H9 (cell line): ENCODE measurements around the gene ZNF385D. TPM values are rescaled to one million over a fixed set of nuclear protein-coding genes. Genes with fewer than 3 reads are reported as not detected.

ENCODE experiments used
- DNase-seq: peaks from one replicate; pipeline ENCODE4 v3.0.0-alpha.2; 2017
- H2AFZ ChIP-seq: one replicate; pipeline ENCODE4 v1.6.1; 2013; ENCODE audit warnings: mild to moderate bottlenecking, low read length, control low read depth, moderate library complexity
- H2AK5ac ChIP-seq: 2 replicates; pipeline ENCODE4 v1.6.1; 2013; ENCODE audit warnings: low read length, control low read depth, mixed read lengths; ENCODE audit not compliant: insufficient read length
- H2BK120ac ChIP-seq: one replicate; pipeline ENCODE4 v1.6.1; 2013; ENCODE audit warnings: low read depth, mild to moderate bottlenecking, low read length, control low read depth, inconsistent platforms; ENCODE audit not compliant: poor library complexity, severe bottlenecking
- H2BK12ac ChIP-seq: 2 replicates; pipeline ENCODE4 v1.6.1; 2013; ENCODE audit warnings: low read length, control low read depth, mixed read lengths, low read depth; ENCODE audit not compliant: insufficient read length
- H2BK15ac ChIP-seq: 2 replicates; pipeline ENCODE4 v1.6.1; 2013; ENCODE audit warnings: low read depth, low read length, control low read depth
- H2BK20ac ChIP-seq: one replicate; pipeline ENCODE4 v1.6.1; 2013; ENCODE audit warnings: low read depth, mild to moderate bottlenecking, low read length, control low read depth, inconsistent platforms; ENCODE audit not compliant: poor library complexity, severe bottlenecking
- H2BK5ac ChIP-seq: 2 replicates; pipeline ENCODE4 v1.6.1; 2013; ENCODE audit warnings: low read length, control low read depth, mixed read lengths; ENCODE audit not compliant: insufficient read length
- H3K14ac ChIP-seq: 2 replicates; pipeline ENCODE4 v1.6.1; 2013; ENCODE audit warnings: low read length, control low read depth; ENCODE audit not compliant: insufficient read depth
- H3K18ac ChIP-seq: 2 replicates; pipeline ENCODE4 v1.6.1; 2013; ENCODE audit warnings: low read depth, mild to moderate bottlenecking, mixed read lengths, low read length, control low read depth; ENCODE audit not compliant: insufficient read length
- H3K23ac ChIP-seq: 2 replicates; pipeline ENCODE4 v1.6.1; 2013; ENCODE audit warnings: low read length, control low read depth, mixed read lengths, low read depth; ENCODE audit not compliant: insufficient read length
- H3K23me2 ChIP-seq: 2 replicates; pipeline ENCODE4 v1.6.1; 2013; ENCODE audit warnings: low read depth, mild to moderate bottlenecking, mixed read lengths, low read length, control low read depth; ENCODE audit not compliant: insufficient read length, poor library complexity, severe bottlenecking
- H3K27ac ChIP-seq: 2 replicates; pipeline ENCODE4 v1.5.1; 2013; ENCODE audit warnings: low read length, control low read depth, mixed read lengths, low read depth; ENCODE audit not compliant: insufficient read length
- H3K27me3 ChIP-seq: 2 replicates; pipeline ENCODE4 v1.6.1; 2013; ENCODE audit warnings: low read length, control low read depth, inconsistent platforms; ENCODE audit not compliant: insufficient read depth
- H3K4ac ChIP-seq: 2 replicates; pipeline ENCODE4 v1.6.1; 2013; ENCODE audit warnings: low read depth, mild to moderate bottlenecking, control low read depth, inconsistent platforms, low read length, moderate library complexity
- H3K4me1 ChIP-seq: 2 replicates; pipeline ENCODE4 v1.6.1; 2013; ENCODE audit warnings: low read length, control low read depth, inconsistent platforms; ENCODE audit not compliant: insufficient read depth
- H3K4me2 ChIP-seq: 2 replicates; pipeline ENCODE4 v1.6.1; 2013; ENCODE audit warnings: low read length, control low read depth, mixed read lengths; ENCODE audit not compliant: insufficient read length, insufficient read depth
- H3K56ac ChIP-seq: 2 replicates; pipeline ENCODE4 v1.6.1; 2013; ENCODE audit warnings: low read depth, mild to moderate bottlenecking, mixed read lengths, low read length, control low read depth; ENCODE audit not compliant: insufficient read length
- H3K79me1 ChIP-seq: 2 replicates; pipeline ENCODE4 v1.6.1; 2013; ENCODE audit warnings: low read depth, mild to moderate bottlenecking, moderate library complexity, low read length, control low read depth, inconsistent platforms; ENCODE audit not compliant: insufficient read depth, poor library complexity, severe bottlenecking
- H3K79me2 ChIP-seq: 2 replicates; pipeline ENCODE4 v1.6.1; 2013; ENCODE audit warnings: low read length, control low read depth, inconsistent platforms; ENCODE audit not compliant: insufficient read depth
- H3K9ac ChIP-seq: 2 replicates; pipeline ENCODE4 v1.6.1; 2013; ENCODE audit warnings: low read length, control low read depth, mixed read lengths; ENCODE audit not compliant: insufficient read length; ENCODE audit errors: extremely low read depth
- H3K9me3 ChIP-seq: one replicate; pipeline ENCODE4 v1.6.1; 2013; ENCODE audit warnings: low read depth, low read length, inconsistent platforms; ENCODE audit not compliant: control insufficient read depth
- H3T11ph ChIP-seq: one replicate; pipeline ENCODE4 v1.6.1; 2013; ENCODE audit warnings: mild to moderate bottlenecking, low read length, control low read depth, inconsistent platforms
- H4K20me1 ChIP-seq: one replicate; pipeline ENCODE4 v1.6.1; 2013; ENCODE audit not compliant: control insufficient read depth, insufficient read length, insufficient read depth
- H4K5ac ChIP-seq: 2 replicates; pipeline ENCODE4 v1.6.1; 2013; ENCODE audit warnings: low read depth, mild to moderate bottlenecking, mixed read lengths, low read length, control low read depth; ENCODE audit not compliant: insufficient read length
- H4K8ac ChIP-seq: replicated peaks from 2 replicates; pipeline ENCODE4 v1.6.1; 2013; ENCODE audit warnings: low read length, control low read depth, mixed read lengths, low read depth; ENCODE audit not compliant: insufficient read length
- H4K91ac ChIP-seq: 2 replicates; pipeline ENCODE4 v1.6.1; 2013; ENCODE audit warnings: low read depth, mild to moderate bottlenecking, moderate library complexity, mixed read lengths, low read length, control low read depth; ENCODE audit not compliant: insufficient read length
- H3K27ac Mint-ChIP-seq, 3 experiments: 2 replicates in 2 of 3; 3 replicates in 1 of 3; pipeline ENCODE4 v1.8.0; 2020 to 2021; ENCODE audit warnings: mixed read lengths in 3 of 3, mild to moderate bottlenecking in 1 of 3, moderate library complexity in 1 of 3
- H3K27me3 Mint-ChIP-seq: 2 replicates; pipeline ENCODE4 v1.8.0; 2021; ENCODE audit warnings: low read depth, mild to moderate bottlenecking, moderate library complexity, mixed read lengths
- H3K36me3 Mint-ChIP-seq, 3 experiments: 2 replicates in 2 of 3; 3 replicates in 1 of 3; pipeline ENCODE4 v1.8.0; 2020 to 2021; ENCODE audit warnings: low read depth in 3 of 3, mixed read lengths in 3 of 3; ENCODE audit not compliant: insufficient read depth in 1 of 3
- H3K4me1 Mint-ChIP-seq, 2 experiments: 2 replicates each; pipeline ENCODE4 v1.8.0; 2020; ENCODE audit warnings: mixed read lengths in 2 of 2
- H3K4me3 Mint-ChIP-seq, 2 experiments: 2 replicates in 1 of 2; 3 replicates in 1 of 2; pipeline ENCODE4 v1.8.0; 2020 to 2021; ENCODE audit warnings: mild to moderate bottlenecking in 2 of 2, mixed read lengths in 2 of 2, moderate library complexity in 1 of 2
- H3K9me3 Mint-ChIP-seq, 2 experiments: 2 replicates in 1 of 2; 3 replicates in 1 of 2; pipeline ENCODE4 v1.8.0; 2020; ENCODE audit warnings: mild to moderate bottlenecking in 2 of 2, mixed read lengths in 2 of 2, moderate library complexity in 1 of 2
- WGBS: extraction: QIAGEN DNeasy Blood & Tissue Kit; methylation state at CpG from one replicate; pipeline ENCODE4 v1.1.7; 2013; ENCODE audit warnings: missing lambda C conversion rate, low lambda C conversion rate, mixed read lengths; ENCODE audit not compliant: insufficient read length; ENCODE audit errors: extremely low coverage; 5-methylcytosine and 5-hydroxymethylcytosine counted together
- total RNA-seq: library from RNA; stranded (reverse); gene quantifications from 2 replicates; pipeline ENCODE4 v1.2.1, GENCODE V29; 2021
- TF ChIP-seq, protein P1 (sequence below): fragments of 200-600 bp; sonication (generic); conservative IDR thresholded peaks from 3 replicates; pipeline ENCODE4 v1.8.0; 2021; ENCODE audit warnings: antibody characterized with exemption, mild to moderate bottlenecking

Gene ZNF385D
- total RNA-seq, 1 experiment from 2014 or later, result 1.5 TPM

DNA sequence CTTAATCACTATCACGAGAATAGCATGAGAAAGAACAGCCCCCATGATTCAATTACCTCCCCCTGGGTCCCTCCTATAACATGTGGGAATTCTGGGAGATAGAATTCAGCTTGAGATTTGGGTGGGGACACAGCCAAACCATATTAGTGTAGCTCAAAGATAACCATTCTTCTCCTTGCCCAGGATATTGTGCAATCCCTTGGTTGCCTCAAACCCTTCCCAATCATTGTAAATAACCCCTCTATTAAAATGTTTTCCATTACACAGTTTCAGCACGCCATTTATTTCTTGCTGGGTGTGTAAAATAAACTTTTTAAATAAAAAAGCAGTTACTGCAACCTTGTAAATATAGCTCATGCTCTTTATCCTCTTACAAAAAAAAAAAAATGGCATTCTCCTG, 47.7 kb downstream of the ZNF385D start:
- Histone ChIP-seq H3K4me1 (no peaks in the 10 kb centered on the region), H2AFZ (no peak overlapping the region), H3K4me2 (no peak overlapping the region), H3K23ac (no peak overlapping the region), H3K79me2 (no peaks in the 10 kb centered on the region), H3K9me3 (no peaks in the 10 kb centered on the region), H4K20me1 (no peaks in the 10 kb centered on the region), H2AK5ac (no peak overlapping the region), H3K23me2 (no peaks in the 10 kb centered on the region), H2BK12ac (no peak overlapping the region), H4K91ac (no peak overlapping the region), H3K14ac (no peak overlapping the region), H4K5ac (no peak overlapping the region), H3K27me3 (no peaks in the 10 kb centered on the region), H3K4ac (no peak overlapping the region), H4K8ac (no peak overlapping the region), H2BK120ac (no peak overlapping the region), H2BK5ac (no peak overlapping the region), H3K56ac (no peak overlapping the region), H2BK15ac (no peak overlapping the region), H3T11ph (no peak overlapping the region), H3K27ac (no peak overlapping the region), H2BK20ac (no peak overlapping the region), H3K18ac (no peak overlapping the region), H3K9ac (no peak overlapping the region), H3K79me1 (no peaks in the 10 kb centered on the region)
- Mint-ChIP-seq H3K27ac (no peak overlapping the region), H3K36me3 (peaks cover 0 to 7% (median 0%) of the 10 kb centered on the region in 3 experiments; a peak in 1 of 7 replicates), H3K27me3 (no peaks in the 10 kb centered on the region), H3K4me3 (no peak overlapping the region), H3K4me1 (no peaks in the 10 kb centered on the region), H3K9me3 (peaks cover 0 to 9% of the 10 kb centered on the region in 2 experiments; a peak in 2 of 5 replicates)
- TF ChIP-seq, protein P1, sequence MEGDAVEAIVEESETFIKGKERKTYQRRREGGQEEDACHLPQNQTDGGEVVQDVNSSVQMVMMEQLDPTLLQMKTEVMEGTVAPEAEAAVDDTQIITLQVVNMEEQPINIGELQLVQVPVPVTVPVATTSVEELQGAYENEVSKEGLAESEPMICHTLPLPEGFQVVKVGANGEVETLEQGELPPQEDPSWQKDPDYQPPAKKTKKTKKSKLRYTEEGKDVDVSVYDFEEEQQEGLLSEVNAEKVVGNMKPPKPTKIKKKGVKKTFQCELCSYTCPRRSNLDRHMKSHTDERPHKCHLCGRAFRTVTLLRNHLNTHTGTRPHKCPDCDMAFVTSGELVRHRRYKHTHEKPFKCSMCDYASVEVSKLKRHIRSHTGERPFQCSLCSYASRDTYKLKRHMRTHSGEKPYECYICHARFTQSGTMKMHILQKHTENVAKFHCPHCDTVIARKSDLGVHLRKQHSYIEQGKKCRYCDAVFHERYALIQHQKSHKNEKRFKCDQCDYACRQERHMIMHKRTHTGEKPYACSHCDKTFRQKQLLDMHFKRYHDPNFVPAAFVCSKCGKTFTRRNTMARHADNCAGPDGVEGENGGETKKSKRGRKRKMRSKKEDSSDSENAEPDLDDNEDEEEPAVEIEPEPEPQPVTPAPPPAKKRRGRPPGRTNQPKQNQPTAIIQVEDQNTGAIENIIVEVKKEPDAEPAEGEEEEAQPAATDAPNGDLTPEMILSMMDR, result no peak
- WGBS, result no CpG with 5 or more reads among the region's 2 CpGs
- no peak for DNase-seq
